UCSD-AML1 (cell line): ENCODE measurements around the gene TMEM119.
A peak's percentile ranks its signal among the peaks of the same experiment; 100 is the strongest.
"Not testable (repeated sequence)": the region's sequence is repeated elsewhere in the genome, so short reads cannot be mapped to it uniquely, and the experiment has no call there.

Experiments
- DNase-seq: peaks from one replicate; lab custom pipeline; 2025; ENCODE audit not compliant: unreplicated experiment; lab: John Stamatoyannopoulos, UW

The TMEM119 gene

DNA sequence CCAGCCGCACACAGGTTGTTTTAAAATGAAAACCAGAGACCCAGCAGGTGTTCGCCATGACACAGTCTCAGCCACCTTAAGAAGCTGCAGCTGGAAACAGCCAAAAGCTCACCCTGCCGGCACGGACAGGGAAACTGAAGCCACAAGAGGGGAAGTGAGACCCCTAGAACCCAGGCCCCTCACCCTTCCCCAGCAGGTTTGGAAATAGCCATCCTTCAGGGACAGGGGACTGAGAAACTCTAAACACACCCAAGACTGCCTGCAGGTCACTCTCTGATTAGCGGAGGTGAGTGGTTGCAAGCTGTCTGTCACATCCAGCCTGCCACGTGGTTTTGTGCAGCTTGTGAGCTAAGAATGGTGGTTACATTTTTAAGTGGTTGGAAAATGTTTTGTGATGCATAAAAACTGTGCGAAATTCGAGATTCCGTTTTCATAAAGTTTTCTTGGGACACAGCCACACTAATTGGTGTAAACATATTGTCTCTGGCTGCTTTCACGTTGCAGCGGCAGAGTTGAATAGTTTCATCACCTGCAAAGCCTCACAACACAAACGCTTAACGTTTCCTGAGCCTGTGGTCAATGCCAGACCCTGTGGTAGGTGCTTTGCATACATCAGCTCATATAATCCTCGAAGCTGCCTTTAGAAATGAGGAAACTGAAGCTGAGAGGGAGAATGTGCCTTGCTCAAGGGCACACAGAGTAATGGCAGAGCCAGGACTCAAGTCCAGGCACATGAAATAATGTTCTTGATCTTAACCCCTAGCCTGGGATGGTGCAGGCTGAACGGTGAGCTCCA lies 37.5 kb upstream of the TMEM119 start:
- peak; percentile 61 for DNase-seq

DNA sequence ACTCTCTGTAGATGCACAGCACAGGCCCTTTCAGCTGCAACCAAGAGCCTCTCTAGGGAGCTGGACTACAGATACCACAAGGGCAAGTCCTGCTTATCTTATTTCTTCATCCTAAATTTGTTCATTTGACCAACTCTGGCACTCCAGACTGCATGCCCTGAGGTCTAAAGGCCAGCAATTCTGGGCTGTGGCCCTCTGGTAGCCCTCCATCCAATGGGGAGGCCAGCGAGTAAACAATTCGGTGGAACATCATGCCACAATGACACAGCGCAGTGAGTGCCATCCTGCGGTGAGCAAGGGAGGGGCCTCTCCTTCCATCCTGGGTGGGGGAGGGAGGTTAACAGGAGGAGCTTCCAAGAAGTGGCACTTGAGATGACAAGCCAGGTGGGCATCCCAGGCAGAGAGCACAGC lies 36.5 kb upstream of the TMEM119 start:
- peak; percentile 77 for DNase-seq

DNA sequence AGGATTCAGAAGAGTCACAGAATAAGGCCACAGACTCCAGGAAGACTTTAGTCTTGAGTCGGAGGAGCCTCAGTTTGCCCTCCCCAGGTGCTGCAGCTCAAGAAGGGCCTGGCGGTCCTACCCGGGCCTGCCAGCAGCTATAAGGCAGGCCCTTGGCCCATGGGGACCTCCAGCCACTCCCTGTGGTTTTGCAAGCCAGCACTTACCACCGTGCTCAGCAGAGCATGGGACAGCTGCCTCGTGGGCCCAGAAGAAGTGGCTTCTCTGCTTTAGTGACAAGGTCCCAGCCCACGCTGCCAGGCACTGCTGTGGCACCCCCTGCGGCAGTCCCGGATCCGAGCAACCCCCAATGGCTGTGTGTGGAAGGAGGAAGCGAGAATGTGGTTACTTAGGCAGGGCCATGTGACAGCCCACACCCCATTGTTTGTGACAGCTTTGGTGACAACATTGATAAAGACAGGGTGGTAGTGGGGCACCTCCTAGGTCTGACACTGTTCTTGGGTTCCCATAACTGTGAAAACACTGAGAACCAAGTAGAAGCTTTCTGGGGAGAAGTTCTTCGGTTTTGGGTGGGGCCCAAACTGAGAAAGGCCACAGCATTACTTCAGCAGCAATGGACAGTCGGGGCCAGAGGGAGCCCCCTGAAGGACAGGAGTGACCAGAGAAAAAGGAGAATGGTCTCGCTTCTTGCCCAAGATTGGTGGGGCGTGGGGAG lies 35.8 kb upstream of the TMEM119 start, which contains the start of gene SELPLG:
TSS of gene SELPLG (minus strand) at position 361 of the 715 bp plus-strand sequence. CDS start 9,587 bp downstream, outside the sequence.
- peak; percentile 87 for DNase-seq

GRCh38 chr12:108633081-108633533 lies 35.2 kb upstream of the TMEM119 start:
- DNase-seq = no peak

GRCh38 chr12:108631261-108631660 lies 33.4 kb upstream of the TMEM119 start:
- DNase-seq = not testable (repeated sequence)

DNA sequence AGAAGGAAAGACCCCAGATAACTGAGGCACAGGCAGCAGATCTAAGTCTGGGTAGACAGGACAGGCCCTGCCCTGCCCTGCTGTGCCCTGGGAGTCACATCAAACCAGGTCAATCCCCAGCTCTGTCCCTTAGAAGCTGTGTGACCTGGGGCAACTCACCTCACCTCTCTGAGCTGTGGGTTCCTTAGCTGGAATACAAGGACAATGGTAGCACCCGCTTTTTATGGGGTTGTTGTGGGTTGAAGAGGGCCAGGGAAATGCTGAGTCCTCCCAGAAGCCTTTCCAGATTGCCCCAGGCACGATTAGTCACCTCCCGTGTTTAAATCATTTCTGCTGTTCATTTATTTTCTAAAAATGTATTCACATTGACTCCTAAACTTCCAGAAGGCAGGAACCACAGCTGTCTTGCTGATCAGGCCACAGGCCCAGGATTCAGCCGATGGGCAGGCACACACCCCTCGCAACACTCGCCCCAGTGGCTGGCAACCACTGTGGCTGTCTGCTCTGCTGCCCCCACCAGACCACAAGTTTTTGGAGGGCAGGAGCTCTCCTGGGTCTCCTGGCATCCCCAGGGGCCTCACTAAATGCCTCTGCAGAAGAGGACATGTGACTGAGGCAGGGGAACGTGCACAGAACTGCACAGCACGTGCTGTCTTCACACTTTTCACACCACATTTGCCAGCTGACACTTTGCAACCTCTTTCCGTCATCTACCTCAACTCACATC lies 32.8 kb upstream of the TMEM119 start:
- no peak for DNase-seq

DNA sequence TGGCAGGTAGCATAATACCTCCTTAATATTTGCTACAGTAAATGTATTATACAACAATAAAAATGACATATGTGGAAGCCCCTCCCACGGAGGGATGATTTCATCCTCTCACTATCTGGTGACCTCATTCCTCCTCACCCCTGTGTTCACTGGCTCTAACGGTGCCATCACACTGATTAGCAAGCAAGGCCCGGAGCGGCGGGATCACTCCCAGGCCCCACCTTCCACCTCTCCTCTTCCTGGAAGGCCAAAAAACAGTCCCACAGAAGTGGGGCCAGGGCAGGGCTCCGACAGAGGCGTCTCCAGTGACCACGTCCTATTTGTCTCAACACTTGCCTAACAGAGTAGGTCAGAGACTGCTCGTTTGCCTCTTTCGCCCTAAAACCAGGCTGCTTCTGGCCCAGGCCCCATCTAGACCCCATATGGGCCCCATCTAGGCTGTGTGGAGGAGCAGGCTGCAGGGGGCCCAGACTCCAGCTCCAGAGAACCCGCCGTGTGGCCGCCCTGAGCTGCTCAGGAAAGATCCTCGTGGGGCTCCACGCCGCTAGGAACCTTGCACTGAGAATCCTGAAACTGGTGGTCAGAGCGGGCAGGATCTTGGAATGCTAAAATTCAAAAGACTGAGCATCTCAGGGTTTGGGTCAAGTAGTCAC lies 32.1 kb upstream of the TMEM119 start:
- DNase-seq = peak; percentile 53

- no peak for DNase-seq
These were observed 31.3 kb upstream of the TMEM119 start for GRCh38 chr12:108629151-108629550.

DNA sequence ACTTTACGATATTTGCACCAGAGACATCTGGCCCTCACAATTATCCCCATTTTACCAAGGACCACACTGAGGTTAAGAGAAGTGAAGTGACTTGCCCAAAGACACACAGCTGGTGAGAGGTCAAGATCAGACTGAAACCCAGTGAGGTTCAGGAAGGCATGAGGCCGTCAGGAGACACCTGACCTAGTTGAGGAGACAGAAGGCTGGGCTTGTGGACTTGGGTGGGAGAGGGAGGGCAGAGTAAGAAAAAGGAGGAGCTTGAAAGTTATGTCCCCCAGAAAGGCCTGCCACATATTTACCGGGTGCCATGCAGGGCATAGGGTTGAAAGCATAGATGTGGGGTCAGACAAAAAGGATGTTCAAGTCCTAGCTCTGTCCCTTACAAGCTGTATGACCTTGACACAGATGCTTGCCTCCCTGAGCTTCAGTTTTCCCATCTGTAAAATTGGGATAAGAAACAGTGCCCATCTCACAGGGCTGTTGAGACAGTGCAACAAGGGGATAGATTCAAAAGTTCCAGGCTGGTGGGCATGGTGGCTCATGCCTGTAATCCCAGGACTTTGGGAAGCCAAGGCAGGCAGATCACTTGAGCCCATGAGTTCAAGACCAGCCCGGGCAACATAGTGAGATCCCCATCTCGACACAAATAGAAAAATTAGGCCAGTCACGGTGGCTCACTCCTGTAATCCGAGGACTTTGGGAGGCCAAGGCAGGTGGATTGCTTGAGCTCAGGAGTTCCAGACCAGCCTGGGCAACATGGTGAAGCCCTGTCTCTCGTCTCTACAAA lies 29.4 kb upstream of the TMEM119 start:
- no peak for DNase-seq

DNA sequence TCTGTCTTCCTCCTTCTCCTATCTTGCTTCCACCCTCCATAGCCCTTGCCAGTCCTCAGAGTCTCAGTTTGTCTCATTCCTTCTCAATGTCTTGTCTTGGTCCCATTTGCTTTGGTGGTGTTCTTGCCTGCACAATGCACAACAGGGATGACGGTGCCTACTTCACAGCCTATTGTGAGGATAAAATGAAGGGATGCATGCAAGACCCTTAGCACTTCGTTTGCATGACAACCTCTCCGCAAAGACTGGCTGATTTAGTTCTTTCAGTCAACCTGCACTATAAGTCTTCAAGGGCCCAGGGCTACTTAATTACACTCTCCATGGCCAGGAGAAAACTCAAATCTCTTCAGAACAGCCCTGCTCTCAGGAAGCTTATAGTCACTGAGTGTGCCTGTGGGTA lies 27.3 kb upstream of the TMEM119 start:
- DNase-seq = no peak

- DNase-seq = no peak
These were observed 25.7 kb upstream of the TMEM119 start for GRCh38 chr12:108623577-108623976.

GRCh38 chr12:108622921-108623514 lies 25.1 kb upstream of the TMEM119 start:
- DNase-seq = no peak

DNA sequence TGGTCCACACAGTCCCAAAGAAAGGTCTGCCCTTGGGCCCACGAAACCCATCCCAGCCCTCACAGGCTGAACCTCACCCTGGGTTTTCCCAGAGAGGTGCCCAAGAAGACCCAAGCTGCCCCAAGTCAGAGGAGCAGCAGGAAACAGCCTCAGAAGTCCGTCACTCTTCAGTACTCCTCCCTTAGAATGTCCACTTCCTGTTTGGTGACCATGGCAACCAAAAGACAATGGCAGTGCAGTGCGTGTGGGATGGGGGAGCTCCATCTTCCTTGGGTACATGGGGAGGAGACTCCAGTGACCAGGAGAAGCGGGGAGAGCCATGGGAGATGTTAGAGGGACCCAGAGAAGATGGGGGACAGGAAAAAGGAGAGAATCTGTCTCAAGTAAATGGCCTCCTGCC lies 24.5 kb upstream of the TMEM119 start:
- DNase-seq = no peak

- no peak for DNase-seq
These were observed 23.3 kb upstream of the TMEM119 start for GRCh38 chr12:108621161-108621560.

DNA sequence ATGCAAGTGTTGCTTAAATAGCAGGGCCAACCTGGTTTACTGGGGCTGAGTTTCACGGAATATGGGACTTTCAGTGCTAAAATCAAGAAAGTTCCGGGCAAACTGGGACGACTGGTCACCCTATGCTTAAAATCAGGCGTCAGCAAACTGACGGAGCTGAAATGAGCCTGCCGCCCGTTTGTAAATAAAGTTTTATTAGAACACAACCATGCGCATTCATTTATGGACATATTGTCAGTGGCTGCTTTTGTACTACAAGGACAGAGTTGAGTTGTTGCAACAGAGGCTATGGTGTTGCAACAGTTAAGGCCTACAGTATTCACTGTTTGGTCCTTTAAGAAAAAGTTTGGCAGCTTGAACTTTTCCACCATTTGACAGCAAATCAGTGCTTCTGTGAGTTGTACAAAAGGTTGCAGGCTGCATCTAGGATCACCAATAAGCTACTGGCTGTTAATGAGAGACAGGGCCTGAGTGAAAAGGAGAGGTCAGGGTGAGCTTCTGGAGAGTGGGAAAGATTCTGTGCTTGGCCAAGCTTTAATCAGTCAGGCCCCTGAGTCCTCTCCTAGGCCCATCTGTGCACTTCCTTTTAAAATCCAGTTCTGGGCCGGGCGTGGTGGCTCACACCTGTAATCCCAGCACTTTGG lies 22.5 kb upstream of the TMEM119 start:
- no peak for DNase-seq

DNA sequence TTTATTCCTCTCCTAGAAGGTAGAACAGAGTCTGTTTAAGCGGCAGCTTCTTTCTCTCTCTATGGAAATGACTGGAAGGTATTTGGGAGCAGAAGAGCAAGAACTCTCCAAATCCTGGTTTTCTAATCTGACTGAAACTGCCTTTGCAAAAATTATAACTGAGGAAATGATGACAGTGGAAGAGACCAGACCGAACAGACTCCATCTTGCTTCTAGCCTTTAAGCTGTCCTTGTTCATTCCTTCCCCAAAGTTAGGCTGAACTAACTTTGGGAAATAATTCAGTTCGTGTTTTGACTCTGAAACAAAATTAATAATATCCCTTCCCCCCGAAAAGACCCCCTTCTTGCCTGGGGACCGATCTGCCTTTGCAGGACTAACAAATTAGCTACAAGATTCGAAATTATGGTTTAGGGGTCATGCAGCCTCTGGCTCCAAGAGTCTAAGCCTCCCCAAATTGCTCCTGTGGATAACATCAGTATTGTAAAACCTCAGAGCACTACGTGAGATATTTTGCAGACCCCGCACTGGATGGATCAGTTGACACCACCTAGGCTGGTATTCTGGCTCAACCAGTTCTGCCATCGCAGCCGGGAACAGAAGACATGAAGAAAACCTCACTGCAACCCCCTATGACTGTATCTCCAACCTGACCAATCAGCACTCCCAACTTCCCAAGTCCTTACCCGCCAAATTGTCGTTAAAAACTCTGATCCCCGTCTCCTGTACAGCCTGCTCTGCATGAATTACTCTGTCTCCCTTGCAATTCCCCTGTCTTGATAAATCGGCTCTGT lies 21.7 kb upstream of the TMEM119 start:
- no peak for DNase-seq

DNA sequence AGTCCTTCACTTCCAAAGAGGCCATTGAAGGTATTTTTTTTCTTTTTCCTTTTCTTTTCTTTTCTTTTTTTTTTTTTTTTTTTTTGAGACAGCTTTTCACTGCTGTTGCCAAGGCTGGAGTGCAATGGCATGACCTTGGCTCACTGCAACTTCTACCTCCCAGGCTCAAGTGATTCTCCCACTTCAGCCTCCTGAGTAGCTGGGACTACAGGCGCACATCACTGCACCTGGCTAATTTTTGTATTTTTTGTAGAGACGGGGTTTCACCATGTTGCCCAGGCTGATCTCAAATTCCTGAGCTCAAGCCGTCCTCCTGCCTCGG lies 21.0 kb upstream of the TMEM119 start:
- not testable (repeated sequence) for DNase-seq

- DNase-seq = peak; percentile 82
These were observed 20.4 kb upstream of the TMEM119 start for GRCh38 chr12:108618079-108618952.
